Psoas muscle (tissue), 8 donors: Measurements from ENCODE around the gene BUB1B. TPM values are rescaled to one million over a fixed set of nuclear protein-coding genes. Genes with fewer than 3 reads are reported as not detected.

Experiments
- ATAC-seq, 4 donors: fragments of 200-7000 bp; cut with Tn5 transposase; one replicate each; pipeline ENCODE4 v1.9.1; 2020; ENCODE audit warnings: moderate library complexity in 3 of 4, mild to moderate bottlenecking in 2 of 4
- DNase-seq, 2 donors: peaks; one replicate each; pipeline ENCODE4 v3.0.0-alpha.2; 2020
- H3K27ac ChIP-seq: fragments of 200-600 bp; one replicate; pipeline ENCODE4 v1.8.0; 2022
- H3K27me3 ChIP-seq, 3 donors: fragments of 200-600 bp in 1 of 3; one replicate each; pipeline versions ENCODE4 v1.6.1 to v1.8.0; 2013 to 2022; ENCODE audit warnings: low read length in 2 of 3, mild to moderate bottlenecking in 2 of 3, moderate library complexity in 1 of 3; ENCODE audit not compliant: insufficient read depth in 3 of 3
- H3K36me3 ChIP-seq, 2 donors: fragments of 200-600 bp in 1 of 2; one replicate each; pipeline versions ENCODE4 v1.6.1 to v1.8.0; 2013 to 2022; ENCODE audit warnings: low read depth in 1 of 2, mild to moderate bottlenecking in 1 of 2, moderate library complexity in 1 of 2; ENCODE audit not compliant: insufficient read depth in 1 of 2
- H3K4me1 ChIP-seq: fragments of 200-600 bp; one replicate; pipeline ENCODE4 v1.8.0; 2022
- H3K4me3 ChIP-seq: fragments of 200-600 bp; one replicate; pipeline ENCODE4 v1.8.0; 2022; ENCODE audit warnings: mild to moderate bottlenecking
- H3K9me3 ChIP-seq: fragments of 200-600 bp; one replicate; pipeline ENCODE4 v1.8.0; 2022
- WGBS, 3 donors: extraction: QIAGEN DNeasy Blood & Tissue Kit; methylation state at CpG; one replicate each; pipeline versions ENCODE4 v1.1.6 to v1.1.7; 2013; 5-methylcytosine and 5-hydroxymethylcytosine counted together
- intact Hi-C, 2 donors: fragments of 100-400 bp; cut with DNase I; formaldehyde crosslinking; loops; one replicate each; pipeline versions ENCODE4 v1.11.0 to v1.14.2; 2022
- long read RNA-seq, 2 donors: library from polyadenylated mRNA; unstranded; transcript quantifications; one replicate each; pipeline ENCODE4 v2.0.0, GENCODE V29; 2021
- polyA plus RNA-seq, 3 donors: library from polyadenylated mRNA; stranded (reverse); fragments of 200-250 nt; gene quantifications; one replicate each; pipeline ENCODE4 v1.2.3, GENCODE V29; 2013
- total RNA-seq, 4 donors: library from RNA; stranded (reverse); fragmentation: NEBNext Ultra II Directional in 2 of 4; extraction: Animal tissue kit (Norgen Biotek cat#: 25700) in 2 of 4; gene quantifications; one replicate each; pipeline versions ENCODE4 v1.2.1 to v1.2.4, GENCODE V29; 2021 to 2023
- TF ChIP-seq, protein P1 (sequence below): fragments of 200-600 bp; IDR thresholded peaks from one replicate; pipeline ENCODE4 v1.8.0; 2022; ENCODE audit warnings: antibody characterized with exemption
- donor health status: healthy with polysubstance abuse.
- donor health status: DM: no; HTN: no; CAD: no; lungs with moderate emphysema.
- donor health status: Bipolar disorder and iron deficiency.
- donor health status: healthy.
- donor health status: DM: yes; HTN: yes; CAD: no.
- donor health status: DM: no; HTN: no; CAD: no.
- donor health status: DM: no; HTN: no; CAD: no.
- donor health status: DM: yes; HTN: yes; CAD: no.

BUB1B gene, protein sequence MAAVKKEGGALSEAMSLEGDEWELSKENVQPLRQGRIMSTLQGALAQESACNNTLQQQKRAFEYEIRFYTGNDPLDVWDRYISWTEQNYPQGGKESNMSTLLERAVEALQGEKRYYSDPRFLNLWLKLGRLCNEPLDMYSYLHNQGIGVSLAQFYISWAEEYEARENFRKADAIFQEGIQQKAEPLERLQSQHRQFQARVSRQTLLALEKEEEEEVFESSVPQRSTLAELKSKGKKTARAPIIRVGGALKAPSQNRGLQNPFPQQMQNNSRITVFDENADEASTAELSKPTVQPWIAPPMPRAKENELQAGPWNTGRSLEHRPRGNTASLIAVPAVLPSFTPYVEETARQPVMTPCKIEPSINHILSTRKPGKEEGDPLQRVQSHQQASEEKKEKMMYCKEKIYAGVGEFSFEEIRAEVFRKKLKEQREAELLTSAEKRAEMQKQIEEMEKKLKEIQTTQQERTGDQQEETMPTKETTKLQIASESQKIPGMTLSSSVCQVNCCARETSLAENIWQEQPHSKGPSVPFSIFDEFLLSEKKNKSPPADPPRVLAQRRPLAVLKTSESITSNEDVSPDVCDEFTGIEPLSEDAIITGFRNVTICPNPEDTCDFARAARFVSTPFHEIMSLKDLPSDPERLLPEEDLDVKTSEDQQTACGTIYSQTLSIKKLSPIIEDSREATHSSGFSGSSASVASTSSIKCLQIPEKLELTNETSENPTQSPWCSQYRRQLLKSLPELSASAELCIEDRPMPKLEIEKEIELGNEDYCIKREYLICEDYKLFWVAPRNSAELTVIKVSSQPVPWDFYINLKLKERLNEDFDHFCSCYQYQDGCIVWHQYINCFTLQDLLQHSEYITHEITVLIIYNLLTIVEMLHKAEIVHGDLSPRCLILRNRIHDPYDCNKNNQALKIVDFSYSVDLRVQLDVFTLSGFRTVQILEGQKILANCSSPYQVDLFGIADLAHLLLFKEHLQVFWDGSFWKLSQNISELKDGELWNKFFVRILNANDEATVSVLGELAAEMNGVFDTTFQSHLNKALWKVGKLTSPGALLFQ
- total RNA-seq (1 to 10 TPM in 1 of 4 donors, under 1 TPM in 1, not detected in 2; 0.71 to 1.0 TPM), polyA plus RNA-seq (under 1 TPM in 2 of 3 donors, not detected in 1; 0.10 to 0.42 TPM)
- long read RNA-seq, donor 1: 0 reads
- long read RNA-seq, donor 2: 0 reads

DNA sequence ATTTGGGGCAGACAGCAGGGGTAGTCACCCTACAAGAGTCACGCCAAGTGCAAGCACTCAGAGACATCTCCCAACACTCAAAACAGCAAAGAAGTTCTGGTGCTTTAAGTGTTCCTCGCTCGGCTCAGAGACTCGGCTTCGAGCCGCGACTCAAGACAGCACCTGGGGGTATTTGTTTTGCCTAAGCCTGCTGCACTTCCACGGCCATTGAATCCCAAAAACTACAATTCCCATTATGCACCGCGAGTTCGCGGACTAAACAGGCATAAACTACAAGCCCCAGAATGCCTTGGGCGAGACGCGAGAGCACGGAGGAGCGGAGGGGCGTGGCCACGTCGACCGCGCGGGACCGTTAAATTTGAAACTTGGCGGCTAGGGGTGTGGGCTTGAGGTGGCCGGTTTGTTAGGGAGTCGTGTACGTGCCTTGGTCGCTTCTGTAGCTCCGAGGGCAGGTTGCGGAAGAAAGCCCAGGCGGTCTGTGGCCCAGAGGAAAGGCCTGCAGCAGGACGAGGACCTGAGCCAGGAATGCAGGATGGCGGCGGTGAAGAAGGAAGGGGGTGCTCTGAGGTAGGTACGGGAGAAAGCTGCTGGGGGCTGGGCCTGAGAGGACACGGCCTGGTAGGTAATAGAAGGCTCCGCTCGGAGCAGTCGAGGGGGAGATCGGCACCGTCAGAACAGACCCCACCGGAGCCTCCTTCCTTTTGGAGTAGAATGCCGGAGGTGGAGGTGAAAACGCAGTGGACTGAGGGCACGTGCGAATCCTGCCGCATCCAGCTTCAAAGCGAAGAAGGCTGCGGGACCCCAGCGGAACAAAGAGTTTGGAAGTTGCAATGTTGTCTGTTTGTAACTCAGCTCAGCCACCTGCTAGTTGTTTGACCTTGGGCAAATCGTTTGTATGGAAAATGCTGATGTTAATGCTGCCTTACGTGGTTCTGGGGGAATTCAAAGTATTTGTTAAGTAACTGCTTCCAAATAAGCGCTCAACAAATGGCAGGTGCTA is at the start of gene BUB1B:
Gene BUB1B (plus strand): TSS at position 381 of the 1,000 bp plus-strand sequence. CDS start 152 bp downstream, at position 533.
- H3K27ac ChIP-seq: no peak within 1 kb of the TSS
- ATAC-seq (peak; percentile 97 to 100 (median 98)), DNase-seq (peak; percentile 88 to 94)
- peak within 1 kb of the TSS; percentile 69 for H3K4me3 ChIP-seq
- 2% methylated on average over 52 to 54 of the region's 54 CpGs for WGBS, 3 donors
- TF ChIP-seq, protein P1, sequence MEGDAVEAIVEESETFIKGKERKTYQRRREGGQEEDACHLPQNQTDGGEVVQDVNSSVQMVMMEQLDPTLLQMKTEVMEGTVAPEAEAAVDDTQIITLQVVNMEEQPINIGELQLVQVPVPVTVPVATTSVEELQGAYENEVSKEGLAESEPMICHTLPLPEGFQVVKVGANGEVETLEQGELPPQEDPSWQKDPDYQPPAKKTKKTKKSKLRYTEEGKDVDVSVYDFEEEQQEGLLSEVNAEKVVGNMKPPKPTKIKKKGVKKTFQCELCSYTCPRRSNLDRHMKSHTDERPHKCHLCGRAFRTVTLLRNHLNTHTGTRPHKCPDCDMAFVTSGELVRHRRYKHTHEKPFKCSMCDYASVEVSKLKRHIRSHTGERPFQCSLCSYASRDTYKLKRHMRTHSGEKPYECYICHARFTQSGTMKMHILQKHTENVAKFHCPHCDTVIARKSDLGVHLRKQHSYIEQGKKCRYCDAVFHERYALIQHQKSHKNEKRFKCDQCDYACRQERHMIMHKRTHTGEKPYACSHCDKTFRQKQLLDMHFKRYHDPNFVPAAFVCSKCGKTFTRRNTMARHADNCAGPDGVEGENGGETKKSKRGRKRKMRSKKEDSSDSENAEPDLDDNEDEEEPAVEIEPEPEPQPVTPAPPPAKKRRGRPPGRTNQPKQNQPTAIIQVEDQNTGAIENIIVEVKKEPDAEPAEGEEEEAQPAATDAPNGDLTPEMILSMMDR: no peak
- no peaks in the 10 kb centered on the region for H3K36me3 ChIP-seq
- no peaks in the 10 kb centered on the region for H3K4me1 ChIP-seq
- H3K9me3 ChIP-seq: no peaks in the 10 kb centered on the region
- intact Hi-C loops: loop anchor here (5.0 to 10.0 kb wide), 2 partner anchors 116 to 119 kb away; no protein-coding TSS in a partner anchor
- no peaks in the 10 kb centered on the region for H3K27me3 ChIP-seq

DNA sequence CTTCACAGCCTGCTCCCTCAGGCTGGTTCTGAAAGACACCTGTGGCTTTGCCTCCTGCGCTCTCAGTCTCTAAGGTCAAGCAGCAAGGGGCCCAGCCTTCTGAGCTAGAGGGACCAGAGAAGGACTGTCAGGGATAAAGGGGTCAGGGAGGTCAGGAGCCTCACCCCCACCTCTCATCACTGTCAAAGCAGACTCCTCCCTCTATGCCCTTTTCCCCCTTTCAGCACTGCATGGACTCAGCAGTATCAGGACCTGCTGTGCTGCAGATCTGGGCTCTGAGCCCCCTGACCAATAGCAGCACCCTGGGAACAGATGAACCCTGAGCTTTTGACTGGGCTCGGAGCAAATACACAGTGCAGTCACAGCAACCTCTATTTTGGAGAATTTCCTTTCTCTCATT is 49.0 kb upstream of the BUB1B start:
- no peak for ATAC-seq

DNA sequence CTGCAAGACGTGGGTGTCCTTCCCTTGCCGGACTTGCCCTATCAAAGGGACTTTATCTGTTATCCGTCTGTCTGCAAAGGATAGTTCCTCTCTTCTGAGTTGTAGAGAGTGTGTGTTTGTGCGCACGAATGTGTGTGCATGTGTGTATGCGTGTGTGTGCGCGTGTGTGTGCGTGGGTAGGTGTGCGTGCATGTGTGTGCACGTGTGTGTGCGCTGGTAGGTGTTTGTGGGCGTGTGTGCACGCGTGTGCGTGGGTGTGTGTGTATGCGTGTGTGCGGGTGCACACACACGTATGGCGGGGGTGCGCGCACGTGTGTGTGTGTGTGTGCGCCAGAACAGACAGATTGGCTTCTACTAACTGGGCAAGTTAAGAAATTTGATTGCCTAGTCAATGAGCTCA is 48.1 kb upstream of the BUB1B start:
- Histone ChIP-seq H3K4me1 (peaks cover 6% of the 10 kb centered on the region), H3K36me3 (no peaks in the 10 kb centered on the region), H3K27ac (no peak overlapping the region), H3K27me3 (no peaks in the 10 kb centered on the region), H3K4me3 (no peak overlapping the region), H3K9me3 (no peaks in the 10 kb centered on the region)
- whole genome bisulfite sequencing, 3 donors: 76 to 82% (median 81%) methylated on average over 24 of the region's 24 CpGs
- TF ChIP-seq, protein P1: no peak
- intact Hi-C loops: loop anchor here (5.0 kb wide), 2 partner anchors 35 to 45 kb away; no protein-coding TSS in a partner anchor
- ATAC-seq: no peak
- DNase-seq: no peak

More for the DNA sequence above, 49.0 kb upstream of the BUB1B start:
- intact Hi-C loops: loop anchor here (5.0 kb wide), 2 partner anchors 35 to 45 kb away; no protein-coding TSS in a partner anchor
- TF ChIP-seq, protein P1: no peak
- Histone ChIP-seq H3K9me3 (no peaks in the 10 kb centered on the region), H3K4me3 (no peak overlapping the region), H3K27ac (no peak overlapping the region), H3K4me1 (peaks cover 14% of the 10 kb centered on the region), H3K27me3 (no peaks in the 10 kb centered on the region), H3K36me3 (no peaks in the 10 kb centered on the region)
- no peak for DNase-seq
- WGBS, 3 donors: 83 to 86% (median 86%) methylated on average over 2 of the region's 2 CpGs
